ENCODE data around the gene IQCK.

DNA sequence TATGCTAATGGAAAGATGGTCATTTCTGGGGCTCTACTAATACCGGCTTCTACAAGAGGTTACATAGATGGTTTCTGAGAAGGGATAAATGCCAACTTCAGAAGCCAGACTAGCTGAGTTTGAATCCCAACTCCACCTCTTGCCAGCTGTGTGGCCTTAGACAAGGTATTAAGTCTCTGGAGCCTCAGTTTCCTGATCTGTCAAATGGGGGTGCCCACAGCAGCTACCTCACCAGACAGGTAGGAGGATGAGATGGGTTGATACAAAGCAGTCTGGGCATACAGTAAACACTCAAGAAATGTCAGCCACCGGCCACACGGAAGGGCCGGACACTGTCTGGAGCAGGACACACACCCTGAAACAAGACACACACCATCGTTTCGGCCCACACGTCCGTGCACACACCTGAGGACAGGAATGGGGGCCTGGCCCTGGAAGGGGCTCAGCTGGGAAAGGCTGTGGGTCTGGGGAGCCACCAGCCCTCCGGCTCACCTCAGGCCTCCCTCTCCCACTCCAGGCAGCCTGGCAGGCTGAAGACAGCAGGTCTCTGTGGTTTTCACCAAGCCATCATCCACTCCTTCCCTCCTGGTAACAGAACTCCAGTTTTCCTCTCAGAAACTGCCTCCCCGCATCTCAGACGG, 5.5 kb upstream of the IQCK start:
- TF ChIP-seq CTCF (IDR thresholded peaks at IDR 0.05) (no peak), EP300 (IDR thresholded peaks at IDR 0.05) (no peak)
